Upper lobe of left lung (tissue), 6 donors: Measurements from ENCODE around the gene COL27A1. TPM values are rescaled to one million over a fixed set of nuclear protein-coding genes. Genes with fewer than 3 reads are reported as not detected.

Experiments used
- ATAC-seq, 2 donors: fragments of 200-7000 bp; cut with Tn5 transposase; one replicate each; pipeline ENCODE4 v1.9.1; 2022; ENCODE audit warnings: mild to moderate bottlenecking in 2 of 2, moderate library complexity in 2 of 2; ENCODE audit not compliant: low FRiP score in 2 of 2
- DNase-seq, 2 donors: peaks; one replicate each; pipeline ENCODE4 v3.0.0-alpha.2; 2019 to 2020
- H3K27ac ChIP-seq, 4 donors: fragments of 200-600 bp; sonication (generic); one replicate each; pipeline ENCODE4 v1.5.1; 2016 to 2019
- H3K27me3 ChIP-seq, 4 donors: fragments of 200-600 bp; sonication (generic); one replicate each; pipeline ENCODE4 v1.5.1; 2017 to 2019
- H3K36me3 ChIP-seq, 4 donors: fragments of 200-600 bp; sonication (generic); one replicate each; pipeline ENCODE4 v1.5.1; 2016 to 2019
- H3K4me1 ChIP-seq, 4 donors: fragments of 200-600 bp; sonication (generic); one replicate each; pipeline ENCODE4 v1.5.1; 2018 to 2019
- H3K4me3 ChIP-seq, 4 donors: fragments of 200-600 bp; sonication (generic); one replicate each; pipeline ENCODE4 v1.5.1; 2017 to 2019; ENCODE audit warnings: mild to moderate bottlenecking in 2 of 4, moderate library complexity in 1 of 4
- H3K9me3 ChIP-seq, 4 donors: fragments of 200-600 bp; sonication (generic); one replicate each; pipeline ENCODE4 v1.5.1; 2018 to 2019
- CTCF ChIP-seq, 6 experiments: fragments of 450-650 bp in 4 of 6; fragments of 200-600 bp in 2 of 6; sonication (generic) in 2 of 6; IDR thresholded peaks; one replicate each; pipeline ENCODE4 v1.5.1; 2016 to 2019; ENCODE audit warnings: antibody characterized with exemption in 6 of 6
- EP300 ChIP-seq, 4 donors: sonication (generic); formaldehyde crosslinking; IDR thresholded peaks; one replicate each; pipeline ENCODE4 v1.5.1; 2017; ENCODE audit warnings: antibody characterized with exemption in 4 of 4, control low read depth in 2 of 4
- POLR2A ChIP-seq, 4 donors: fragments of 450-650 bp; IDR thresholded peaks; one replicate each; pipeline ENCODE4 v1.5.1; 2016 to 2017; ENCODE audit warnings: antibody characterized with exemption in 4 of 4, mild to moderate bottlenecking in 2 of 4
- POLR2AphosphoS5 ChIP-seq, 2 donors: sonication (generic); formaldehyde crosslinking; IDR thresholded peaks; one replicate each; pipeline ENCODE4 v1.5.1; 2017; ENCODE audit warnings: antibody characterized with exemption in 2 of 2
- WGBS, 2 donors: methylation state at CpG; one replicate each; pipeline ENCODE4 v1.1.5; 2017 to 2018; 5-methylcytosine and 5-hydroxymethylcytosine counted together
- total RNA-seq, 6 donors: library from RNA; depleted of rRNA in 4 of 6; stranded (reverse); fragments of >200 nt in 4 of 6; gene quantifications; one replicate each; pipeline versions ENCODE4 v1.1.0 to v1.2.1, GENCODE V29; 2016 to 2021
- donor health status: DM: no; HTN: no; CAD: no; lungs with moderate emphysema.
- donor health status: DM: no; HTN: yes; CAD: no; lungs with severe emphysema.

The COL27A1 gene
- total RNA-seq, 6 donors from 2014 or later, result 4.0 to 55.5 (median 9.2) TPM

GRCh38 chr9:114157516-114158176 is 2.3 kb downstream of the COL27A1 start:
- ATAC-seq, result no peak
- Histone ChIP-seq H3K9me3 (no peaks in the 10 kb centered on the region), H3K36me3 (no peaks in the 10 kb centered on the region), H3K4me3 (peak overlapping the region in 1 of 4 donors; percentile 9), H3K27ac (peak overlapping the region in 1 of 4 donors; percentile 61), H3K27me3 (peaks cover 0 to 29% (median 15%) of the 10 kb centered on the region in 4 donors), H3K4me1 (peaks cover 23 to 41% (median 24%) of the 10 kb centered on the region in 4 donors)
- 81 to 86% methylated on average over 4 to 9 of the region's 9 CpGs for WGBS, 2 donors
- DNase-seq, result no peak
- TF ChIP-seq POLR2A (IDR thresholded peaks at IDR 0.05) (no peak), CTCF (IDR thresholded peaks at IDR 0.05) (no peak), EP300 (IDR thresholded peaks at IDR 0.05) (no peak), POLR2AphosphoS5 (IDR thresholded peaks at IDR 0.05) (no peak)

GRCh38 chr9:114158482-114159130 is 3.3 kb downstream of the COL27A1 start:
- no peak for ATAC-seq
- H3K27me3 ChIP-seq, result peaks cover 0 to 29% (median 15%) of the 10 kb centered on the region in 4 donors
- DNase-seq, result no peak
- peaks cover 26 to 48% (median 30%) of the 10 kb centered on the region in 4 donors for H3K4me1 ChIP-seq
- H3K27ac ChIP-seq, result no peak overlapping the region
- no peaks in the 10 kb centered on the region for H3K36me3 ChIP-seq
- no peak for TF ChIP-seq EP300 (IDR thresholded peaks at IDR 0.05)
- TF ChIP-seq POLR2AphosphoS5 (IDR thresholded peaks at IDR 0.05), result no peak
- TF ChIP-seq CTCF (IDR thresholded peaks at IDR 0.05), result no peak
- TF ChIP-seq POLR2A (IDR thresholded peaks at IDR 0.05), result no peak
- no peaks in the 10 kb centered on the region for H3K9me3 ChIP-seq
- WGBS, 2 donors, result 82 to 89% methylated on average over 8 to 10 of the region's 10 CpGs
- no peak overlapping the region for H3K4me3 ChIP-seq

- Histone ChIP-seq H3K27ac (no peak overlapping the region), H3K4me1 (peaks cover 19 to 43% (median 22%) of the 10 kb centered on the region in 4 donors), H3K36me3 (no peaks in the 10 kb centered on the region), H3K4me3 (no peak overlapping the region), H3K9me3 (no peaks in the 10 kb centered on the region), H3K27me3 (peaks cover 0 to 18% (median 5%) of the 10 kb centered on the region in 4 donors)
- ATAC-seq (no peak), DNase-seq (no peak)
- 49 to 64% methylated on average over 3 of the region's 3 CpGs for WGBS, 2 donors
- TF ChIP-seq POLR2AphosphoS5 (IDR thresholded peaks at IDR 0.05) (no peak), CTCF (IDR thresholded peaks at IDR 0.05) (no peak), EP300 (IDR thresholded peaks at IDR 0.05) (no peak), POLR2A (IDR thresholded peaks at IDR 0.05) (no peak)
These were observed 4.4 kb downstream of the COL27A1 start for GRCh38 chr9:114159691-114160090.

GRCh38 chr9:114161513-114161912 is 6.2 kb downstream of the COL27A1 start:
- H3K4me3 ChIP-seq, result no peak overlapping the region
- peaks cover 6 to 25% (median 9%) of the 10 kb centered on the region in 4 donors for H3K4me1 ChIP-seq
- 94 to 95% methylated on average over 4 of the region's 4 CpGs for WGBS, 2 donors
- no peak for TF ChIP-seq EP300 (IDR thresholded peaks at IDR 0.05)
- TF ChIP-seq POLR2A (IDR thresholded peaks at IDR 0.05), result no peak
- TF ChIP-seq CTCF (IDR thresholded peaks at IDR 0.05), result no peak
- no peak for TF ChIP-seq POLR2AphosphoS5 (IDR thresholded peaks at IDR 0.05)
- ATAC-seq (no peak), DNase-seq (no peak)
- peak overlapping the region in 1 of 4 donors; percentile 52 for H3K27ac ChIP-seq
- peaks cover 0 to 2% (median 0%) of the 10 kb centered on the region in 4 donors for H3K27me3 ChIP-seq
- no peaks in the 10 kb centered on the region for H3K36me3 ChIP-seq
- no peaks in the 10 kb centered on the region for H3K9me3 ChIP-seq
